H9 (cell line): ENCODE data around the gene ZC3H18. TPM values are rescaled to one million over a fixed set of nuclear protein-coding genes. Genes with fewer than 3 reads are reported as not detected.

ENCODE experiments used
- DNase-seq: peaks from one replicate; pipeline ENCODE4 v3.0.0-alpha.2; 2017
- H2AFZ ChIP-seq: one replicate; pipeline ENCODE4 v1.6.1; 2013; ENCODE audit warnings: mild to moderate bottlenecking, low read length, control low read depth, moderate library complexity
- H2AK5ac ChIP-seq: 2 replicates; pipeline ENCODE4 v1.6.1; 2013; ENCODE audit warnings: low read length, control low read depth, mixed read lengths; ENCODE audit not compliant: insufficient read length
- H2BK120ac ChIP-seq: one replicate; pipeline ENCODE4 v1.6.1; 2013; ENCODE audit warnings: low read depth, mild to moderate bottlenecking, low read length, control low read depth, inconsistent platforms; ENCODE audit not compliant: poor library complexity, severe bottlenecking
- H2BK12ac ChIP-seq: 2 replicates; pipeline ENCODE4 v1.6.1; 2013; ENCODE audit warnings: low read length, control low read depth, mixed read lengths, low read depth; ENCODE audit not compliant: insufficient read length
- H2BK15ac ChIP-seq: 2 replicates; pipeline ENCODE4 v1.6.1; 2013; ENCODE audit warnings: low read depth, low read length, control low read depth
- H2BK20ac ChIP-seq: one replicate; pipeline ENCODE4 v1.6.1; 2013; ENCODE audit warnings: low read depth, mild to moderate bottlenecking, low read length, control low read depth, inconsistent platforms; ENCODE audit not compliant: poor library complexity, severe bottlenecking
- H2BK5ac ChIP-seq: 2 replicates; pipeline ENCODE4 v1.6.1; 2013; ENCODE audit warnings: low read length, control low read depth, mixed read lengths; ENCODE audit not compliant: insufficient read length
- H3K14ac ChIP-seq: 2 replicates; pipeline ENCODE4 v1.6.1; 2013; ENCODE audit warnings: low read length, control low read depth; ENCODE audit not compliant: insufficient read depth
- H3K18ac ChIP-seq: 2 replicates; pipeline ENCODE4 v1.6.1; 2013; ENCODE audit warnings: low read depth, mild to moderate bottlenecking, mixed read lengths, low read length, control low read depth; ENCODE audit not compliant: insufficient read length
- H3K23ac ChIP-seq: 2 replicates; pipeline ENCODE4 v1.6.1; 2013; ENCODE audit warnings: low read length, control low read depth, mixed read lengths, low read depth; ENCODE audit not compliant: insufficient read length
- H3K23me2 ChIP-seq: 2 replicates; pipeline ENCODE4 v1.6.1; 2013; ENCODE audit warnings: low read depth, mild to moderate bottlenecking, mixed read lengths, low read length, control low read depth; ENCODE audit not compliant: insufficient read length, poor library complexity, severe bottlenecking
- H3K27ac ChIP-seq: 2 replicates; pipeline ENCODE4 v1.5.1; 2013; ENCODE audit warnings: low read length, control low read depth, mixed read lengths, low read depth; ENCODE audit not compliant: insufficient read length
- H3K27me3 ChIP-seq: 2 replicates; pipeline ENCODE4 v1.6.1; 2013; ENCODE audit warnings: low read length, control low read depth, inconsistent platforms; ENCODE audit not compliant: insufficient read depth
- H3K4ac ChIP-seq: 2 replicates; pipeline ENCODE4 v1.6.1; 2013; ENCODE audit warnings: low read depth, mild to moderate bottlenecking, control low read depth, inconsistent platforms, low read length, moderate library complexity
- H3K4me1 ChIP-seq: 2 replicates; pipeline ENCODE4 v1.6.1; 2013; ENCODE audit warnings: low read length, control low read depth, inconsistent platforms; ENCODE audit not compliant: insufficient read depth
- H3K4me2 ChIP-seq: 2 replicates; pipeline ENCODE4 v1.6.1; 2013; ENCODE audit warnings: low read length, control low read depth, mixed read lengths; ENCODE audit not compliant: insufficient read length, insufficient read depth
- H3K56ac ChIP-seq: 2 replicates; pipeline ENCODE4 v1.6.1; 2013; ENCODE audit warnings: low read depth, mild to moderate bottlenecking, mixed read lengths, low read length, control low read depth; ENCODE audit not compliant: insufficient read length
- H3K79me1 ChIP-seq: 2 replicates; pipeline ENCODE4 v1.6.1; 2013; ENCODE audit warnings: low read depth, mild to moderate bottlenecking, moderate library complexity, low read length, control low read depth, inconsistent platforms; ENCODE audit not compliant: insufficient read depth, poor library complexity, severe bottlenecking
- H3K79me2 ChIP-seq: 2 replicates; pipeline ENCODE4 v1.6.1; 2013; ENCODE audit warnings: low read length, control low read depth, inconsistent platforms; ENCODE audit not compliant: insufficient read depth
- H3K9ac ChIP-seq: 2 replicates; pipeline ENCODE4 v1.6.1; 2013; ENCODE audit warnings: low read length, control low read depth, mixed read lengths; ENCODE audit not compliant: insufficient read length; ENCODE audit errors: extremely low read depth
- H3K9me3 ChIP-seq: one replicate; pipeline ENCODE4 v1.6.1; 2013; ENCODE audit warnings: low read depth, low read length, inconsistent platforms; ENCODE audit not compliant: control insufficient read depth
- H3T11ph ChIP-seq: one replicate; pipeline ENCODE4 v1.6.1; 2013; ENCODE audit warnings: mild to moderate bottlenecking, low read length, control low read depth, inconsistent platforms
- H4K20me1 ChIP-seq: one replicate; pipeline ENCODE4 v1.6.1; 2013; ENCODE audit not compliant: control insufficient read depth, insufficient read length, insufficient read depth
- H4K5ac ChIP-seq: 2 replicates; pipeline ENCODE4 v1.6.1; 2013; ENCODE audit warnings: low read depth, mild to moderate bottlenecking, mixed read lengths, low read length, control low read depth; ENCODE audit not compliant: insufficient read length
- H4K8ac ChIP-seq: replicated peaks from 2 replicates; pipeline ENCODE4 v1.6.1; 2013; ENCODE audit warnings: low read length, control low read depth, mixed read lengths, low read depth; ENCODE audit not compliant: insufficient read length
- H4K91ac ChIP-seq: 2 replicates; pipeline ENCODE4 v1.6.1; 2013; ENCODE audit warnings: low read depth, mild to moderate bottlenecking, moderate library complexity, mixed read lengths, low read length, control low read depth; ENCODE audit not compliant: insufficient read length
- H3K27ac Mint-ChIP-seq, 3 experiments: 2 replicates in 2 of 3; 3 replicates in 1 of 3; pipeline ENCODE4 v1.8.0; 2020 to 2021; ENCODE audit warnings: mixed read lengths in 3 of 3, mild to moderate bottlenecking in 1 of 3, moderate library complexity in 1 of 3
- H3K27me3 Mint-ChIP-seq: 2 replicates; pipeline ENCODE4 v1.8.0; 2021; ENCODE audit warnings: low read depth, mild to moderate bottlenecking, moderate library complexity, mixed read lengths
- H3K36me3 Mint-ChIP-seq, 3 experiments: 2 replicates in 2 of 3; 3 replicates in 1 of 3; pipeline ENCODE4 v1.8.0; 2020 to 2021; ENCODE audit warnings: low read depth in 3 of 3, mixed read lengths in 3 of 3; ENCODE audit not compliant: insufficient read depth in 1 of 3
- H3K4me1 Mint-ChIP-seq, 2 experiments: 2 replicates each; pipeline ENCODE4 v1.8.0; 2020; ENCODE audit warnings: mixed read lengths in 2 of 2
- H3K4me3 Mint-ChIP-seq, 2 experiments: 2 replicates in 1 of 2; 3 replicates in 1 of 2; pipeline ENCODE4 v1.8.0; 2020 to 2021; ENCODE audit warnings: mild to moderate bottlenecking in 2 of 2, mixed read lengths in 2 of 2, moderate library complexity in 1 of 2
- H3K9me3 Mint-ChIP-seq, 2 experiments: 2 replicates in 1 of 2; 3 replicates in 1 of 2; pipeline ENCODE4 v1.8.0; 2020; ENCODE audit warnings: mild to moderate bottlenecking in 2 of 2, mixed read lengths in 2 of 2, moderate library complexity in 1 of 2
- CTCF ChIP-seq: fragments of 200-600 bp; sonication (generic); conservative IDR thresholded peaks from 3 replicates; pipeline ENCODE4 v1.8.0; 2021; ENCODE audit warnings: antibody characterized with exemption, mild to moderate bottlenecking
- WGBS: extraction: QIAGEN DNeasy Blood & Tissue Kit; methylation state at CpG from one replicate; pipeline ENCODE4 v1.1.7; 2013; ENCODE audit warnings: missing lambda C conversion rate, low lambda C conversion rate, mixed read lengths; ENCODE audit not compliant: insufficient read length; ENCODE audit errors: extremely low coverage; 5-methylcytosine and 5-hydroxymethylcytosine counted together
- total RNA-seq: library from RNA; stranded (reverse); gene quantifications from 2 replicates; pipeline ENCODE4 v1.2.1, GENCODE V29; 2021

ZC3H18 gene
- total RNA-seq, 1 experiment from 2014 or later, result 69.7 TPM

- H3K4me3 Mint-ChIP-seq, result no peak overlapping the region
- Histone ChIP-seq H4K91ac (no peak overlapping the region), H3K23me2 (no peaks in the 10 kb centered on the region), H2BK20ac (no peak overlapping the region), H2BK15ac (no peak overlapping the region), H3K4ac (no peak overlapping the region), H3K27me3 (no peaks in the 10 kb centered on the region), H3K4me2 (no peak overlapping the region), H3K79me1 (no peaks in the 10 kb centered on the region), H3T11ph (no peak overlapping the region), H2AFZ (no peak overlapping the region), H3K9ac (no peak overlapping the region), H4K20me1 (peaks cover 3% of the 10 kb centered on the region), H2BK120ac (no peak overlapping the region), H3K56ac (no peak overlapping the region), H3K23ac (no peak overlapping the region), H3K79me2 (peaks cover 2% of the 10 kb centered on the region), H4K5ac (no peak overlapping the region), H3K9me3 (no peaks in the 10 kb centered on the region), H2BK12ac (no peak overlapping the region), H2BK5ac (no peak overlapping the region), H3K4me1 (no peaks in the 10 kb centered on the region), H3K14ac (no peak overlapping the region), H4K8ac (no peak overlapping the region), H2AK5ac (no peak overlapping the region), H3K18ac (no peak overlapping the region), H3K27ac (no peak overlapping the region)
- H3K27ac Mint-ChIP-seq, result no peak overlapping the region
- no peaks in the 10 kb centered on the region for H3K4me1 Mint-ChIP-seq
- no peak for TF ChIP-seq CTCF
- H3K27me3 Mint-ChIP-seq, result no peaks in the 10 kb centered on the region
- no peak for DNase-seq
- H3K9me3 Mint-ChIP-seq, result no peaks in the 10 kb centered on the region
- peaks cover 34 to 66% (median 66%) of the 10 kb centered on the region in 3 experiments; a peak in 6 of 7 replicates for H3K36me3 Mint-ChIP-seq
- WGBS, result no CpG with 5 or more reads among the region's 11 CpGs
Observed at GRCh38 chr16:88589441-88589840, 19.2 kb downstream of the ZC3H18 start.
